HG03280 (cell line): ENCODE results near the gene SLC13A5.

Experiments used
- ATAC-seq: cut with Tn5 transposase; IDR thresholded peaks from one replicate; pipeline ENCODE4 v1.9.1; 2021; ENCODE audit warnings: mild to moderate bottlenecking, moderate library complexity; ENCODE audit not compliant: unreplicated experiment

Gene SLC13A5

DNA sequence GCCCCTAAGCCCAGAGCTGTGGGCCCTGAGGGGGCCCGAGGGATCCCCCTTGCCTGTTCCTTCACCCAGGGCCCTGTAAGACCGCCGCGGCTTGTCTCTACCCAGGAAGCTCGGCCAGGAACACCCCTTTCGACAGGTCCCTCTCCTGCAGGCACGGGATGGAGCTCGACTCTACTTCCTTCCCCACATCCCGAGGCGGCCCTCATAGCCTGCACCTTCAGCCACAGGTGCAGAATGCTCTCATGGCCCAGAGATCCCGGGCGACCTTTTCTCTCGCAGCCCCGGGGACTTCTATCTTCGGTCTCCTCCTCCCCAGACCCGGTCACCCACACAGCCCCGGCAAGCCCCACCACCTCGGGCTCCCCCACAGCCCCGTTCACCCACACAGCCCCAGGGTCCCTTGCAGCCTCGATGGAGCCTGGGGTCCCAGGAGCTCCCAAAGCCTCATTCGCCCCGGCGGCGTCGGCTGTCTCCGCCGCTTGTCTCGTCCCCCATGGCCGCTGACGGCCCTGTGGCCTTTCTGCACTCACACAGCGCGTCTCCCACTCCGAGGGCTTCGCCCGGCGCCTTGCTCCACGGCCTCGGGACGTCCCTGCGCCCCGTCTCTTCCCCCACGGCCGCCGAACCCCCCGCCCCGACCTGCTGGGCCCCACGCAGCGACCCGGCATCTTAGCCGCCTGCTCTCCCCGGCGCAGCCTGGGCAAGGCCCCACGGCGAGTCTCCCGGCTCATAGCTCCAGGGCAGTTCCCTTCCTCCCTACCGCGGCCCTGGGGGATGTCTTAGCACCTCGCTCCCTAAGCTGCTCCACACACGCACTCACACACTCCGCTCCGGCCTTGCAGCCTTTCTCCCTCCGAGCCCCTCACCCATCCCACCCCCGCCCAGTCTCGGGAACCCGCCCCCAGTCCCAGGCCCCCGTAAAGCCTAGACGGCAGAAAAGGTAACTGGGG lies 73.3 kb downstream of the SLC13A5 start:
- no peak for ATAC-seq

DNA sequence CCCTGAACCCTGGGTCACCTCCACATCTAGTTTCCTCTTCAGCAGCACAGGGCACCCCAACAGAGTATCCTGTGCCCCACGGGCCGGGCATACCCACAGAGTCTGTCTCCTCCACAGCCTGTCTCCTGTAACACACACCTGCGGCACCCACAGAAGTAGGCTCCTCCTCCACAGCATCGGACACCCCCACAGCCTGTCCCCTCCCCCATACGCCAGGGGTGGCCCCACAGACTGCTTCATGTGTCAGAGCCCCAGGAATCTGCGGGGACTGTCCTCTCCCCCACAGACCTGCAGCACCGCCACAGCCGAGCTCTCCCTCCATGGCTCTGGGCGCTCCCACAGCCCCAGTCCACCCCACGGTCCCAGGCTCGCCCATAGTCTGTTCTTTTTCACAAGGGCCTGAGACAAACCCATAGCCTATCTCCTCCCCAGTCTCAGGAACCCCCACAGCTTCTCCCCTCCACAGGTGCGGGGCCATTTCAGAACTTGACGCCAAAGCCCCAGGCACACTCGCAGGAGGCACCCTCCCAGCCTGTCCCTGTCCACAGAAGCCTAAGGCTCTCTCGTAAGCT lies 74.1 kb downstream of the SLC13A5 start:
- no peak for ATAC-seq

DNA sequence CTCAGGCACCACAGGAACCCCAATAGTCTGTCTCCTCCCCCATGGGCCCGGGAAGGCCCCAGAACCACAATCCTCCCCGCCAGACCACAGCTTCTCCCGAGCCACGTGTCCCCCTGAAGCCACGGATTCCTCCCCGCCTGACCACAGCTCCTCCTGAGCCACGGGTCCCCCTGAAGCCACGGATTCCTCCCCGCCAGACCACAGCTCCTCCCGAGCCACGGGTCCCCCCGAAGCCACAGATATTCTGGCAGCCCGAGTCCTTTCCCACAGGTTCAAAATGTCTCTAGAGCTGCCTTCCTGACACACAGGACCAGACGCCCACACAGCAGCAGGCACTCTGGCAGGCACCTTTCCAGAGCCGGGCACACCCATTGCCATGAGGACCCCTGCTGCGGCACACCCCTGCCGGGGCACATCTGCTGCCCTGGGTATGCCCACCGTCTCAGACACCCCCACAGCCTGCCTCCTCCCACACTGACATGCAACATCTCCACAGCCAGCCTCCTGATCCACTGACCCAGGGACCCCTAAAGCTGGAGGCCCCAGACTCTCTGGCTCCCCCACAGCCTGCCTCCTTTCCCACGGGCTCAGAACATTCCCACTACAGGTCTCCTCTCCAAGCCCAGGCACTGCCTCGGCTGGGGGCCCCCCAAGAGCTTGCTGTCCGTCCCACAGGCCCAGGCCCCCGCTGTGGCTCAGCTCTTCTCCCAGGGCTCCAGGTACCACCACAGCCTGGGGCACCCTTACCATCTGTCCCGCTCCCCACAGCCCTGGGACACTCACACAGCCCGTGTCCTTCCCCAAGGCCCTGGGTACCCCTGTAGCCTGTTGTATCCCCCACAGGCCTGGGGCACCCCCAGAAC lies 74.9 kb downstream of the SLC13A5 start:
- ATAC-seq, result no peak

- no peak for ATAC-seq
Observed at GRCh38 chr17:6637458-6637840, 75.7 kb downstream of the SLC13A5 start.

- no peak for ATAC-seq
Observed at GRCh38 chr17:6636616-6637457, 76.3 kb downstream of the SLC13A5 start.

GRCh38 chr17:6636105-6636504 lies 77.1 kb downstream of the SLC13A5 start:
- ATAC-seq, result no peak
